GM19463 (cell line): ENCODE measurements around the gene RBBP8NL.
"Not testable (repeated sequence)": the region's sequence is repeated elsewhere in the genome, so short reads cannot be mapped to it uniquely, and the experiment has no call there.

ENCODE experiments used
- ATAC-seq: cut with Tn5 transposase; IDR thresholded peaks from one replicate; pipeline ENCODE4 v1.9.1; 2021; ENCODE audit warnings: mild to moderate bottlenecking, moderate library complexity; ENCODE audit not compliant: unreplicated experiment

Gene RBBP8NL

DNA sequence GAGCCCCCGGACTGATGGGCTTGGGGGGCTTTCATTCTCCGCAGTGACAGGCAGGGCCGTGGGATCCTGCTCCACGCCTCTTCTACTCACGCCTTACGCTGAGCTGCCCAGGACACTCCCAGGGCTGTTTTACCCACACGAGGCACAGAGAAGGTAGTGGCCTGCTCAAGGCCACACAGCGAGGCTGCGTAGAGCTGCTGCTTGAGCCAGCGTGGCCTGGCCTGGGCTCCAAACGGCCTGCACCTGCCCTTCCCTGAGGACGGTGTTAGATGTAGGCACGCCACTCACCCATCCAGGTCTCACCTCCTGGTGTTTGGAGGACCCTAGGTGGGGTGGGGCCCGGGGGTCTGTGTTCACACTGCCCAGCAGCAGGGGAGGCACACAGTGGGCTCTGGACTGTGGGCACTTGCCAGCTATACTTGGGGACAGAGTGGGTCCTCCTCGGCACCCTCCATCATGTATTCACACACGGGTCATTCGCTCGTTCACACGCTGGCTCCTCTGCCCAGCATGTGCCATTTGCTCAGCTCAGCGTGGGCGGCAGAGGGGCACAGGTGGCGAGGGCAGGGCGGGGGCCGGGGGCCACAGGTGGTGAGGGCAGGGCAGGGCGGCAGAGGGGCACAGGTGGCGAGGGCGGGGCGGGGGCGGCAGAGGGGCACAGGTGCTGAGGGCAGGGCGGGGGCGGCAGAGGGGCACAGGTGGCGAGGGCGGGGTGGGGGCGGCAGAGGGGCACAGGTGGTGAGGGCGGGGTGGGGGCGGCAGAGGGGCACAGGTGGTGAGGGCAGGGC is 18.4 kb upstream of the RBBP8NL start:
- no peak for ATAC-seq

DNA sequence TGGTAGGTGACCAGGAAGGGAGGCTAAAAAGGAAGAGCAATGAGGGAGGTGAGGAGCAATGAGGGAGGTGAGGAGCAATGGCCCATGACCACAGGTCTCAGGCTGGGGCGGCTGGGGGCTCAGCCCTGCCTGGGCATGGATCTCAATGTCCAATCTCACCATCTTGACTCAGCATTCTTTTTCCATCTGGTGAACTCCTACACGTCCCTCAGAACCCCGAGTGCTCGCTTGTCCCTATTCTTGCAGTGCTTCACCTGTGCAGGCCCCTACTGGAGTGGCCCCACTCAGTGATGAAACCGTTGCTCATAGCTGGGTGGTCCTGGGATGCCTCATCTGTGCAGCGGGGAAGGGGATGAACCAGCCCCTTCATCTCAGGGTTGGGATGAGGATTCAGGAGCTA is 16.9 kb upstream of the RBBP8NL start:
- ATAC-seq = no peak

DNA sequence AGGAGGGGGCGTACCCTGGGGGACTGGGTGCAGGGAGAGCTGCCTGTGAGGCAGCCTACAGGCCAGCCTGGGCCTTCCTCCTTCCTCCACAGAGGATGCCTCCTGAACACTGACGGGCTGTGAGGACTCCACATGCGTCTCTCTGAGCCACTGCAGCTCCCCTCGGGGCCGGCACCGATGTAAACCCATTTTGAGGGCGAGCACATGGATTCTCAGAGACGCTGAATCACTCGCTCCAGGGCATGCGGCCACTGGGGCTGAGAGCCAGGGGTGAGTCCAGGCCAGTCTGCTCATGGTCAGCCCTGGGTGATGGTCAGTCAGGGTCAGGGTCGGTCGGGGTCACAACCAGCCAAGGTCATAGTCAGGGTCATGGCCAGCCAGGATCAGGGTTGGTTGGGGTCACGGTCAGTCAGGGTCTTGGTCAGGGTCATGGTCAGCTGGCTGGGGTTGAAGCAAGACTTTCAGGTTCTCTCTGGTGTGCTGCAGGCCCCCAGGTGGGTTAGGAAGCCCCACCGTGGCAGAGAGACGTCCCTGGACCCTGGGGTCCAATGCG is 14.7 kb upstream of the RBBP8NL start:
- no peak for ATAC-seq

DNA sequence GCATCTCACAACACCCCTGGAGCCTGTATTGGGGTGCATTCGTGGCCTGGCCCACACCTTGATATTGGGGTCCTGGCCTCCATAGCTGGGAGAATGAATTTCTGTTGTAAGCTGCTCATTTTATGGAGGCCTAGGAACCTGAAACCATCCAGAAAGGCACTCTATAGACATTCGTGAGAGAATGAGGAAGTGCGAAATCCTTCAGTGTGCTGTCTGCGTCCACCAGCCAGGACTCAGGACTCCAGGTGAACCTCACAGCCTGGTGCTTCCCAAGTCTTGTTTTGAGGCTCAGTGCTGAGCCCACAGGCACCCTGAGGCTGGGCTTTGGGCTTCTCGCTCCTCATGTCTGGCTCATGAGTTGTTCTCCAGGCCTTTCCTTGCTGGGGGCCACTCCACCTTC is 11.9 kb upstream of the RBBP8NL start:
- no peak for ATAC-seq

DNA sequence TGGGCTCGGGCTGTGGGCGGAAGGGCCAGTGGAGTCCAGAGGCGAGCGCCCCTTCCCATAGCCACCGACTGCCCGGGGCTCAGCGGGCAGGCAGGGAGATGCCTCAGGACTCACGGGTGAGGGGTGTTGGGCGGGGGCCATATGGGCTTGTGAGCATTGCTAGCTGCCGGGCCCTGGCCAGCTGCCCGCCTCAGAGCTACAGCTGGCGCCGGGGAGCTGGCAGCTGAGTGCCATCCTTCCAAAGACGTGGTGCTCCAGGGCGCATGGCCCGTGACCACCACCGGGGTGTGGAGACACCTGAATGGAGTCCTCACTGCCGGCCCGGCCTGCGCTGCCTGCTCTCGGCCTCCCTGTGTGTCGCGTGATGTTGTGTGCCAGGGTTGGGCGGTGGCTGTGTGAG is 10.6 kb upstream of the RBBP8NL start:
- no peak for ATAC-seq

DNA sequence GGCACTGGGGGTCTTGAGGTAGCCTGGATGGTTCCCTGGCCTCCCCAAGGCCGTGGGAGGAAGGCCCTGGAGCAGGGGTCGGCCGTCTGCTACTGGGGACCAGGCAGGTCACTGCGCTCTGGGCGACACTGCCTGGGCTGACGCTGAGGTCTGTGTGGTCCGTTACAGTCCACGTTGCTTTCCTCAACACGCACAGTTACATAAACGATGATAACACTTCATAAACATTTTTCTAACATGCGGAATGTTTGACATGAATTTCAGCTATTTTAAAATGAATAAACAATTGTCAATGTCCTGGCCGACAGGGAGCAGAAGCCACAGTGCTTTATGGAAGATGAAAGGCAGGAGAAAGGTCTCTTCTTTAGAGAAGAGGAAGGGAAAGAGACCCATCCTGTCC is 10.2 kb upstream of the RBBP8NL start:
- no peak for ATAC-seq

DNA sequence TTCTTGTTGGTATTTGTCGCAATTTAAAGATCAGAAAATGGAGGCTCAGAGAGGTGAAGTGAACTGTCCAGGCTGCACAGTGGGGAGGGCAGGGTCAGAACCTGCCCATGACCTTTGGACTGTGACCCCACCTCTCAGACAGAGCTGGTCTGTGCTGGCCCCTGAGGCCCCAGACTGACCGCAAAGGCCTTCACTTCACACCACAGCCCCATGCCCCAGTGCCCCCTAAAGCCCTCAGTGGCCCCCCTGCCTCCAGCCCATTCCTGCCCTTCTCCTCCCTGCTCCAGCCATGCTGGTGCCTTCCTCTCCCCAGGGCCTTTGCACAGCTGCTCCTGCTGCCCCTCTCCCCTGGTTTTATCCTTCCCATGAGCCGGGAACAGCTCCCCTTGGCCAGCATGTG is 9.4 kb upstream of the RBBP8NL start:
- no peak for ATAC-seq

DNA sequence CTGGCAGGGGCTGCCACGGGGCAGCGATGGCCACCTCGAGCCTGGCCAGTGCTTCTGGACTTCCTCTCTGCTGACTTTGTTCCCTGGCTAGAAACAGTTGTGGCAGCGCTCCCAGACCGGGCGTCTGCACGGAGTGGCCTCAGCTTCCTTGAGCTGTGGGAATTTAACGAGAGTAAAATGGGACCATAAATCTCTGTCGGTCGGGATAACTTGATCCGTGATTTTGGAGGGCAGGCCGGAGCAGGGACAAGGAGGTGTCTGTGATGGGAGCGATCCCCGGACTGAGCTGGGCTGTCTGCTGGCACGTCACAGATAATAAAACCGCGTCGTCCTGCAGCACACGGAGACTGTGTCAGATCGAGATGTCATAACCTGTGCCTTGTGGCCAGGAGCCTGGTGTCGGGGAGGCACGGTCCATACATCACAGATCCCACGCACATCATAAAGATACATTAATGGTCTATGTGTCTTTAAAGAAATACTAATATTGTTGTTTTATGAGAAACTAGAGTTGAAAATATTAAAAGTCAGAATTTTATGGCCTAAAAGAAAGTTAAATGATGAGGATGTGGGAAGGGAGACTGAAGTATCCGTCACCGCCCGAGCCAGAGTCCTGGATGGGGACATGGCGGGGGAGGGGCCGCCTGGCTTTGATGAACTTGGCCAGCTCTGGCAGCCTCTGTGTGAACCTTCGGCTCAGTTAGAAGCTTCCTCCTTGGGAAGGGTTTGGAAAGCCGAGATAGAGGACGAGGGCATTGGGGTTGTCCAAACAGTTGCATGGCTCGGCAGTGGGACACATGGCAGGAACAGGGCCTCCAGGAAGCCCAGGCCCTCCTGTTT is 6.5 kb upstream of the RBBP8NL start:
- no peak for ATAC-seq

DNA sequence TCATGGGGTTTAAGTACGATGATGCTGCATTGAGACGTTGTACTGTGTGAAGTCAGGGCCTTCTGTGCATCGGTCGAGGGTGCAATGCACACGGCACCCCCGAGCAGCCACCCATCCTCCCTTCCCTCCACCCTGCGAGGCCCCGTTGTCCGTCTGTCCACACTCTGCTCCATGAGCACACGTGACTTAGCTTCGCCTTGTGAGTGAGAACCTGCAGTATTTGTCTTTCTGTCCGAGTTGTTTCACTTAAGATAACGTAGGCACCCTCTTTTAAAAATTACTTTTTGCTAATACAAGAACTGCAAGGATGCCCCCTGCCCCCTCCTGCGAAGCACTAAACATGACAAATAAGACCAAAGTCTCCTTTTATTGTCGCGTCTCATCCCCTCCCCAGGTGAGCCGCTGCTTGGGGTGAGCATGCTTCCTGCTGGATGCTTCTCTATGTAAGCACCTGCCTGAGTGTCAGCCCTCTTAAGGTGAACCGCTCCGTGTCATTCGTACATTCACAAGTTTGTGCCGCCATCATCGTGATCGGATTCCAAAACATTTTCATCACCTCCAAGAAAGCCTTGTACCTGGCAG is 3.6 kb upstream of the RBBP8NL start:
- no peak for ATAC-seq

DNA sequence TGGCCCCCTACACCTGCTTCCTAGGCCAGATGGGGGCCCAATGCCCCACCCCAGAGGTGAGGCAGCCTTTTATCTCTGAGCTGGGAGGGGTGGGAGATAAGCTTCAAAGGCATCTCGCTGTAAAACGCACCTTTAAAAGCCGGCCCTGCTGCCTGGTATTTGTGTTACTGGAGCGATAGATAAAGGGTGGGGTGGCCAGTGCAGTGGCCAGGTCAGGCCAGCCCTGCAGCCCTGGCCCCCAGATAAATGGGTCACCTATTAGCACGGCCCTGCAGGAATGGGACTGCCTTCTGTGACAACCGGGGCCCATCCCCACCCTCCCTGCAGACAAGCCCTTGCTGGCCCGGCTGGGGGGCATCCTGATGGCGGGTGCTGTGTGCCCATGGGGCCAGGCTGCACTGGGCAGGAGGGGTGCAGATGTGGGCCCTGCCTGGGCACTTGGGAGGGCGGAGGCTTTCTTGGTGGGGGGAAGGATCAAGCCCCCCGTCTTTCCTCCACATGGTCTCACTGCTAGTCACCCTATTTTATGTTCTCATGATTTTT is 3.0 kb upstream of the RBBP8NL start:
- no peak for ATAC-seq

DNA sequence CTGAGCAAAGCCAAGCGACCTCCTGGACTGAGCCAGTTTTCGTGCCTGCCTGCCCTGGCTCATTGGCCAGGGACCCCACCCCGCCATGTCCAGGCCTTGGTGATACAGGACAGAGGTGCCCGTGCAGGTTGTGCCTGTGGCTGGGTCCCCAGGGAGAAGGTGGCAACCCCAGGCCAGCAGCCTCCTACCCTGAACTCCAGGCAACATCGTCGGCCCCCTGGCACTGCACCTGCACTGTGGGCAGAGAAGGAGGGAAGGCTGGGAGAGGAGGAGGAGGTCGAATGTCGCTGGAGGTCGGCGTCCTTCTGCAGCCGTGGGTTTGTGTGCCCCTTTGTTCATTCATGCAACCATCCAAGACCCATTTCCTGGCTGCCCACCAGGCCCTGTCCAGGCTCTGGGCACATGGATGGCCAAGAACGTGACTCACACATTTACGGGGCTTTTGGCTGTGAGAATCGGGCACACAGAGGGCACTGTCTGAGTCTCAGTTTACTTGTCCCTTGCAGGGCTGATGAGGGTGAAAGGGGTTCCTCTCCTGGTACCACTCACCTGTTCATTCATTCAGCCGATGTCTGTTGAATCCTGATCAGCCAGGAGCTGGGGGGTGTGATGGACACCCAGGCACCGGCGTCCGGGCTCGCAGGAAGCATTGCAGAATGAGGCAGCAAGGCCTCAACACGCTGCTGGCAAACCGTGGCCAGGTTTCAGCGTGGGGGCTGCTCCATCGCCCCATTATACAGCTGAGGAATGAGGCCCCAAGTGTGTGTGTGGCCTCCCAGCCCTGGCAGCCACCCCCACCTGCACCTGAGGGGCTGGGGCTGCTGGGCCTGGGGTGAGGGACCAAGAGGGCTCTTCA is 2.3 kb upstream of the RBBP8NL start:
- ATAC-seq = no peak

DNA sequence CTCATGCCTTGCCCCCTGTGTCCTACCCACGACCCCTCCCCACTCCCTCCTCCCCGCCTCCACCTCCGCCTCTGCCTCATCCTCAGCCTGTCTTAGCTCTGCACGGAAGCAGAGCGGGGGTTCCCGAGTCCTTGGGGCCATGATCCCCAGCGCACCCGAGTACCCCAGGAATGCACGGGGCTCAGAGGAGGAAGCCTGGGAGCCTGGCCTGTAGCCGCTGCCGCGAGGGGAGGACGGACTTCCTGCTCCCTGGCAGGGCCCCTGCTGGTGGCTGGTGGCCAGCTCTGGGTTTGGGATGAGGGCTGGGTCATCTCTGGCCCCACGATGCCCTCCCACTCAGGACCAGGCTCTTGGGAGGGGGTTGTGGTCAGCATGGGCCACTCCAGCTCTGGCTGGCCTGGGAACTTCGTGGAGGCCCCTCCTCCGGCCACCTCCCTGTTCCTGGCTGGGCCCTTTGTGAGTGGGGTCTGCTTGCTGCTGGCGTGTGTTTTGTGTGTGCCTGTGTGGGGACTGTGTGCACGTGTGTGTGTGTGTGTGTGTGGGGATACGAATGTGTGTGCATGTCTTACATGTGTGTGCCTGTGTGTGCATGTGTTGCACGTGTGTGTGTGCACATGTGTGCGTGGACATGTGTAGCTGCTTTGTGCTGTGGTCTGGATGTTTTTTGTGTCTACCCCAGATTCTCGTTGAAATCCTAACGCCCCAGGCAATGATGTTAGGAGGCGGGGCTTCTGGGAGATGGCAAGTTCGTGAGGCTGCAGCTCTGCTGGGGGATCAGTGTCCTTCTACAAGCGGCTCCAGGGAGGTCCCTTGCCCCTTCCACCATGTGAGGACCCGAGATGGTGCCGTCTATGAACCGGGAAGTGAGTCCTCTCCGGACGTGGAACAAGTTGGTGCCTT is 1.3 kb upstream of the RBBP8NL start:
- no peak for ATAC-seq

DNA sequence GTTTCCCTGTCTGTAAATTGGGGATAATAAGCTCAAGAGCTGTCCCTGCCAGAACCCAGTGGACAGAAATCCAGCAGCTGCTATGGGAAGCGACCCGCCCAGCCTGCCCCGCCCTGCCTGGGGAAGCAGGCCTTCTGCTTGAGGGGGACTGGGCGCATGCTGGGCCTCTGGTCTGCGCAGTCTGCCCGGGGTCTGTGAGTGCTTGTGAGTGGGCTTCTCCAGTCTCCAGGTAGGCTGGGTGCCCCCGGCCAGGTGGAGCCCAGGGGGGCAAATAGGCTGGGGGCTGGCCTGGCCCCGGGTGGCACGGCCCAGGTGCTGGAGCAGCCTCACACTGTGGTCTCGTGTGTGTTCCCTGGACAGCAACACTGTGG is 648 bp upstream of the RBBP8NL start:
- ATAC-seq = no peak

DNA sequence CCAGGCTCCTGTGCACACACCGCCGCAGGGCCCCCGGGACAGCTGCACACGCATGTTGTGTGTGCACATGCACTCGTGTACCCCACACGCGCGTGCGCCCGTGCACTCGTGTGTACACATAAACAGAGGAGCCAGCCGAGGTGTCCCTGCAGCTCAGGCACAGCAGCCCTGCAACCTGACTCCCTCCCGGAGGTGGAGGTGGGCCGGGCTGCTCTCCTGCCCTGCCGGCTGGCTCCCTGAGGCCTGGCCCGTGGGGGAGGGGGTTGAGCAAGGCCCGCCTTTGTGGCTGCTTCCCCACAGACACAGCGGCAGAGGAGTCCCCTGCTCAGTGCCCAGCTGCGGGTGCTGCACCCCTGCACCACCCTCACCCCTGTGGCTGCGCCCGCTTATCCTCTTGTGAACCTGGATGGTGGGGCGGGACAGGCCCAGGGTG is 624 bp downstream of the RBBP8NL start:
- ATAC-seq = no peak

DNA sequence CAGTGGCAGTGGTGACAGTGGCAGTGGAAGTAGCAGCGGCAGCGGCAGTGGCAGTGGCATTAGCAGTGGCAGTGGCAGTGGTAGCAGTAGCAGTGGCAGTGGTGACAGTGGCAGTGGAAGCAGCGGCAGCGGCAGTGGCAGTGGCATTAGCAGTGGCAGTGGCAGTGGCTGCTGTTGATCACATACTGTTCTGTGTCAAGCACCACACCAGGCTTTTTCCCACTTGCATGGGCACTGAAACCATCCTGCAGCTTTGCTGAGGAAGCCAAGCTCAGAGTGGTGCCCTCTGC is 1.3 kb downstream of the RBBP8NL start:
- ATAC-seq = not testable (repeated sequence)

DNA sequence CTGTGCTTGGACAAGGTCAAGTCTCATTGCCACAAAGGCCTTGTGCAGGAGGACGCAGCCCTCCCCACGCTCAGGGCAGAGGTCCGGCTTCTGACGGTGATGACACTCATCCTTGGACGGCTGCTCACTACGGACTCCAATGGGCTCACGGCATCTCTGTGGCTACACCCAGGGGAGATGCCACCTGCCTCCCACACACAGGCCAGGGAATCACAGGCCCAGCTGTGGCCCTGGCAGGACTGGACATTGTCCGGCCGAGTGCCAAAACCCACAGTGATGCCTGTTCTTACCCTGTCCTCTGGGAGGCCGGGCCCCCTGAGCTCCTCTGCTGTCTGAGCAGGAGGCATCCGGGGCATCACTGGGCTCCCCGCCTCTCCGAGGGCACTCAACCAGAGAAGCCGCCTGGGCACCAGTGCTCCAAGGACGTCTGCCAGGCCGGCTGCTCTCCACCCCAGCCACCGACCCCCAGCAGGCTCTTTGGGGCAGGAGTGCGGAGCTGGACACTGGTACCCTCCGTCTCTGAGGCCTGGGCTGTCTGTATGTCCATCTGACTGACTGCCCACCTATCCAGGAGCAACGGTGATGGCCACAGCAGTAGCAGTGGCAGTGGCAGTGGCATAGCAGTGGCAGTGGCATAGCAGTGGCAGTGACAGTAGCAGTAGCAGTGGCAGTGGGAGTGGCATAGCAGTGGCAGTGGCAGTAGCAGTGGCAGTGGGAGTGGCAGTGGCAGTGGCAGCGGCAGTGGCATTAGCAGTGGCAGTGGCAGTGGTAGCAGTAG is 1.9 kb downstream of the RBBP8NL start:
- no peak for ATAC-seq

DNA sequence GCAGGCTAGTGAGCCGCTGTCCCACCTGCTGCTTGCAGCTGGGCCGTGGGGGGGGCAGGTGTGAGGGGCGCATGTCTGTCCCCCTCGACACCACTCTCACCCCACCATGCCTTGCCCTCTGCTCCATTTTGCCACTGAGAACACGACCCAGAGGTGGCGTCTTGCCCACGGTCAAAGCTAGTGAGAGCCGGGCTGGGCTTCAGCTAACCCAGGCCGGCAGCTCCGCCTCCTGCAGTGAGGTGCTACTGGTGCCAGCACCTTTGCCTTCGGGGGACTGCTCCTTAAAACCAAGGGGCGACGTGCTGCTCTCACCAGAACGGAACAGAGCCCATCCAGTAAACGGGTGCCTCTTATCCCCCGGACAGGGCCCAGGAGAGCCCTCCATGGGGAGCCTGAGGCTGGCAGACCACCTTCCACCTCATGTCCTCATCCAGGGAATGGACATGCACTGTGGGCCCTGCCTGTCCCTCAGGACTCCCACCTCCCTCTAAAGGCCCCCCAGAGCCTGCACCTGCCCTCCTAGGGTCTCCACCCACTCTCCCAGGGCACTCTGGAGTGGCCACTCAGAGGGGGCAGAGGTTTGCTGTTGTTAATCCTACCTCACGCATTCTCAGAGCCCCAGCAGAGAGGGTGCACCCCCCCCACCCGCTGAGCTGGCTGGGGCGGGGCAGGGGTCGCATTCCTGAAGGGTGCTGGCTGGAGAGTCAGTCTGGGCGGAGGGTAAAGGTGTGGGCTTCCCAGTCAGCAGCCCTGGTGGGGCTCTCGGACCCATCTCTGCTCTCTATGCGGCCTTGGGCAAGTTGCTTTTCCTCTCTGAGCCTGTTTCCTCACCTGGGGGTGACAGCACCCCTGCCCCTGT is 2.9 kb downstream of the RBBP8NL start:
- no peak for ATAC-seq

DNA sequence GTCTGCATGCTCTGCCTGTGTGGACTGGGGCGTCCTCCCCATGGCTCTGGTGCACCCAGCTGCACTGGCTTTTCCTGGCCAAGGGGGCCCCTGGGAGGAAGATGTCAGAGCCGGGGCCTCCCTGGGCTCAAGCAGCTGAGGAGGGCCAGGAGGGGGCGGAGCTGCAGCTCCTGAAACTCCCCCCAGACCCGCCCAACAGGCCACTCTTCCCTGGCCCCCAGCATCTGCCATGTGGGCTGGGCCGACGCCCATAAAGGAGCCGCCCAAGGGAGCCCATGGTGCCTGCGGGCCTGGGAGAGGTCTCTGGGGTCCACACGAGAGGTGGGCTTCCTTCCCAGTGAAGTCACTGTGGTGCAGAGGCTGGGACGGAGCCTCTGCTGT is 4.0 kb downstream of the RBBP8NL start:
- no peak for ATAC-seq
